SJCRH30 (cell line): ENCODE data around the gene CORIN. TPM values are rescaled to one million over a fixed set of nuclear protein-coding genes. Genes with fewer than 3 reads are reported as not detected.
A peak's percentile ranks its signal among the peaks of the same experiment; 100 is the strongest.

Experiments used
- DNase-seq, 2 experiments: peaks; one replicate each; pipeline ENCODE4 v3.0.0-alpha.2; 2015 to 2020
- H3K27ac ChIP-seq: fragments of 250-450 bp; sonication (Bioruptor Pico); 2 replicates; pipeline ENCODE4 v1.5.1; 2020; ENCODE audit warnings: mild to moderate bottlenecking, moderate library complexity
- H3K27me3 ChIP-seq: fragments of 250-450 bp; sonication (Bioruptor Pico); 2 replicates; pipeline ENCODE4 v1.5.1; 2020; ENCODE audit warnings: mild to moderate bottlenecking, moderate library complexity
- H3K36me3 ChIP-seq: fragments of 250-450 bp; sonication (Bioruptor Pico); 2 replicates; pipeline ENCODE4 v1.5.1; 2020; ENCODE audit warnings: mild to moderate bottlenecking, moderate library complexity
- H3K4me1 ChIP-seq: fragments of 250-450 bp; sonication (Bioruptor Pico); 2 replicates; pipeline ENCODE4 v1.5.1; 2020; ENCODE audit warnings: mild to moderate bottlenecking, moderate library complexity
- H3K4me3 ChIP-seq: fragments of 250-450 bp; sonication (Bioruptor Pico); 2 replicates; pipeline ENCODE4 v1.5.1; 2020; ENCODE audit warnings: mild to moderate bottlenecking, moderate library complexity
- H3K9me3 ChIP-seq: fragments of 250-450 bp; sonication (Bioruptor Pico); replicated peaks from 2 replicates; pipeline ENCODE4 v1.5.1; 2020; ENCODE audit warnings: mild to moderate bottlenecking, moderate library complexity
- total RNA-seq: library from RNA; depleted of rRNA; stranded (reverse); fragments of >200 nt; shearing (Covaris generic); gene quantifications from 2 replicates; pipeline ENCODE4 v1.2.3, GENCODE V29; 2014

CORIN gene
- total RNA-seq, 1 experiment from 2014 or later: 0.38 TPM

- no peak overlapping the region for H3K4me3 ChIP-seq
- no peak for DNase-seq
These were observed 190.3 kb downstream of the CORIN start for GRCh38 chr4:47647544-47647943.

GRCh38 chr4:47647029-47647428, 190.8 kb downstream of the CORIN start:
- no peak for DNase-seq
- Histone ChIP-seq H3K4me1 (peaks cover 7% of the 10 kb centered on the region), H3K27ac (no peak overlapping the region), H3K9me3 (no peaks in the 10 kb centered on the region), H3K27me3 (no peaks in the 10 kb centered on the region), H3K4me3 (no peak overlapping the region), H3K36me3 (no peaks in the 10 kb centered on the region)

More at GRCh38 chr4:47647544-47647943, 190.3 kb downstream of the CORIN start:
- Histone ChIP-seq H3K4me1 (peaks cover 6% of the 10 kb centered on the region), H3K27ac (no peak overlapping the region), H3K9me3 (no peaks in the 10 kb centered on the region), H3K27me3 (no peaks in the 10 kb centered on the region), H3K36me3 (no peaks in the 10 kb centered on the region)

GRCh38 chr4:47646372-47646771, 191.5 kb downstream of the CORIN start:
- no peak overlapping the region for H3K27ac ChIP-seq
- no peaks in the 10 kb centered on the region for H3K36me3 ChIP-seq
- no peak overlapping the region for H3K4me3 ChIP-seq
- no peaks in the 10 kb centered on the region for H3K27me3 ChIP-seq
- H3K9me3 ChIP-seq: no peaks in the 10 kb centered on the region
- H3K4me1 ChIP-seq: peaks cover 7% of the 10 kb centered on the region
- no peak for DNase-seq

- no peak overlapping the region for H3K4me3 ChIP-seq
- no peak overlapping the region for H3K27ac ChIP-seq
- H3K9me3 ChIP-seq: no peaks in the 10 kb centered on the region
- DNase-seq: no peak
- H3K36me3 ChIP-seq: no peaks in the 10 kb centered on the region
- H3K4me1 ChIP-seq: peaks cover 7% of the 10 kb centered on the region
- H3K27me3 ChIP-seq: no peaks in the 10 kb centered on the region
These were observed 194.0 kb downstream of the CORIN start for GRCh38 chr4:47643845-47644244.

- Histone ChIP-seq H3K9me3 (no peaks in the 10 kb centered on the region), H3K4me3 (no peak overlapping the region), H3K36me3 (no peaks in the 10 kb centered on the region), H3K27ac (no peak overlapping the region), H3K4me1 (peaks cover 7% of the 10 kb centered on the region), H3K27me3 (no peaks in the 10 kb centered on the region)
- peak; percentile 60 to 72 for DNase-seq
These were observed 194.7 kb downstream of the CORIN start for GRCh38 chr4:47642985-47643760.

GRCh38 chr4:47642191-47642830, 195.6 kb downstream of the CORIN start:
- Histone ChIP-seq H3K27ac (no peak overlapping the region), H3K9me3 (no peaks in the 10 kb centered on the region), H3K4me1 (peaks cover 7% of the 10 kb centered on the region), H3K4me3 (no peak overlapping the region), H3K36me3 (no peaks in the 10 kb centered on the region), H3K27me3 (no peaks in the 10 kb centered on the region)
- DNase-seq: peak in 1 of 2 experiments; percentile 3

DNA sequence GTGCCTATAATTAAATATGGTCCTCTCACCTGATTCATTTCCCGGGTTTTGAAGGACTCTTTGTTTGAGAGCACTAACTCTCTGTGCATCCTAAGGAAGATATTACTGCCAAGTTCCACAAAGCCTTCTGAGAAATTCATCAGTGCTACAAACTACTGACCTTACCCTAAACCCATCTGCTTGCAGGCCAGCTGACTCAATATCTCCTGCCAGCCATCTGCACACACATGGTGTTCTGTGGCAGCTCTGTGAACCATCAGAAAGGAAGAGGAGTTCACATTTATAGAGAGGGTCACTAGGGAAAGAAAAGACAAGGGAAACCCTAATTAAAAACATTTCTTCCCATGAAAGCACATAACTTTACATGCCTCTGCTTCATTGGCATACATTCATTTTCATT, 196.1 kb downstream of the CORIN start:
- DNase-seq: no peak

GRCh38 chr4:47640911-47641310, 197.0 kb downstream of the CORIN start:
- Histone ChIP-seq H3K27me3 (no peaks in the 10 kb centered on the region), H3K9me3 (no peaks in the 10 kb centered on the region), H3K27ac (no peak overlapping the region), H3K36me3 (no peaks in the 10 kb centered on the region), H3K4me1 (peaks cover 7% of the 10 kb centered on the region), H3K4me3 (no peak overlapping the region)
- no peak for DNase-seq

More for the DNA sequence above, 196.1 kb downstream of the CORIN start:
- Histone ChIP-seq H3K36me3 (no peaks in the 10 kb centered on the region), H3K27me3 (no peaks in the 10 kb centered on the region), H3K4me3 (no peak overlapping the region), H3K27ac (no peak overlapping the region), H3K4me1 (peaks cover 7% of the 10 kb centered on the region), H3K9me3 (no peaks in the 10 kb centered on the region)

GRCh38 chr4:47639531-47639930, 198.3 kb downstream of the CORIN start:
- Histone ChIP-seq H3K9me3 (no peaks in the 10 kb centered on the region), H3K4me3 (no peak overlapping the region), H3K4me1 (peaks cover 7% of the 10 kb centered on the region), H3K27ac (no peak overlapping the region), H3K36me3 (no peaks in the 10 kb centered on the region), H3K27me3 (no peaks in the 10 kb centered on the region)
- DNase-seq: peak in 1 of 2 experiments; percentile 21

GRCh38 chr4:47631161-47631560, 206.7 kb downstream of the CORIN start:
- no peak overlapping the region for H3K27ac ChIP-seq
- no peak overlapping the region for H3K4me3 ChIP-seq
- no peaks in the 10 kb centered on the region for H3K27me3 ChIP-seq
- H3K36me3 ChIP-seq: no peaks in the 10 kb centered on the region
- no peak for DNase-seq
- H3K4me1 ChIP-seq: no peaks in the 10 kb centered on the region
- no peaks in the 10 kb centered on the region for H3K9me3 ChIP-seq

GRCh38 chr4:47624031-47624441, 213.8 kb downstream of the CORIN start:
- H3K4me3 ChIP-seq: no peak overlapping the region
- no peak for DNase-seq
- no peaks in the 10 kb centered on the region for H3K27me3 ChIP-seq
- H3K36me3 ChIP-seq: no peaks in the 10 kb centered on the region
- no peak overlapping the region for H3K27ac ChIP-seq
- no peaks in the 10 kb centered on the region for H3K9me3 ChIP-seq
- no peaks in the 10 kb centered on the region for H3K4me1 ChIP-seq

GRCh38 chr4:47621181-47621580, 216.7 kb downstream of the CORIN start:
- Histone ChIP-seq H3K36me3 (no peaks in the 10 kb centered on the region), H3K4me1 (no peaks in the 10 kb centered on the region), H3K27ac (no peak overlapping the region), H3K9me3 (no peaks in the 10 kb centered on the region), H3K27me3 (no peaks in the 10 kb centered on the region), H3K4me3 (no peak overlapping the region)
- no peak for DNase-seq

DNA sequence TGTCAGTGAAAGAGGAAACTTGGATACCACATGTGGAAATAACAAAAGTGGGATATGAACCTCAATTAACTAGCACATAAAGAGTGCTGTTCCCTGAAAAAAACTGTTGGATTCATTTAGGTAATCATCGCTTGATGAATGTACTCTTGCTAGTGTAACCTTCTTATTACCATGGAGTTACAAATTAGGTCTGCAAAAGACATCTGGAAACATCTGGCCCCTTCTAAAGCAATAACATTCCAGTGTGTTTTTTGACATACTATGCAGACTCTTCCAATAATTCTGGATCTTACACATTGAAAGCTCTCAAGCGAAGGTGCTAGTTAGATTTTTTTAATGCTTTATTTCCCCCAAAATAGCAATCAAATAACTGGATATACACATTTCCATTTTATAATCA, 218.2 kb downstream of the CORIN start:
- Histone ChIP-seq H3K27me3 (no peaks in the 10 kb centered on the region), H3K4me3 (no peak overlapping the region), H3K27ac (no peak overlapping the region), H3K36me3 (no peaks in the 10 kb centered on the region), H3K4me1 (no peaks in the 10 kb centered on the region), H3K9me3 (no peaks in the 10 kb centered on the region; the same call in 1 of the 2 replicates)
- DNase-seq: no peak

- Histone ChIP-seq H3K36me3 (no peaks in the 10 kb centered on the region), H3K27ac (no peak overlapping the region), H3K27me3 (no peaks in the 10 kb centered on the region), H3K9me3 (no peaks in the 10 kb centered on the region; the same call in 1 of the 2 replicates), H3K4me3 (no peak overlapping the region), H3K4me1 (no peaks in the 10 kb centered on the region)
- no peak for DNase-seq
These were observed 220.3 kb downstream of the CORIN start for GRCh38 chr4:47617607-47618006.

DNA sequence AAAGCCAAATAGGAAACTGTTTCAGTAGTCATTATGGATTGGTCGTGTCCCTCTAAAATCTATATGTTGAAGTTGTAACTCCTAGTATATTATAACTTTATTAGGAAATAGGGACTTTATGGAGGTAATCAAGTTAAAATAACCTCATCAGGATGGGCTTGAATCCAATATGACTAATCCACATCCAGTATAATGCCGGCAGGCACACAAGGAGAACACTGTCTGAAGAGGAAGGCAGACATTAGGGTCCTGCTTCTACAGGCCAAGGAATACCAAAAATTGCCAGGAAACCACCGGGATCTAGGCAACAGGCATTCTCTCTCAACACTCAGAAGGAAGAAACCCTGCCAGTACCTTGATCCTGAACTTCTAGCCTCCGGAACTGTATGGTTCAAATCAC, 222.5 kb downstream of the CORIN start:
- no peak overlapping the region for H3K4me3 ChIP-seq
- H3K4me1 ChIP-seq: no peaks in the 10 kb centered on the region
- H3K9me3 ChIP-seq: no peaks in the 10 kb centered on the region; the same call in 1 of the 2 replicates
- no peak for DNase-seq
- no peaks in the 10 kb centered on the region for H3K36me3 ChIP-seq
- H3K27me3 ChIP-seq: no peaks in the 10 kb centered on the region
- H3K27ac ChIP-seq: no peak overlapping the region
